Measurements from ENCODE around the gene TIMP1. TPM values are rescaled to one million over a fixed set of nuclear protein-coding genes. Genes with fewer than 3 reads are reported as not detected.
A peak's percentile ranks its signal among the peaks of the same experiment; 100 is the strongest.
"Not testable (repeated sequence)": the region's sequence is repeated elsewhere in the genome, so short reads cannot be mapped to it uniquely, and the experiment has no call there.

The TIMP1 gene
- total RNA-seq, 2 experiments from 2014 or later = 54.9 to 56.0 TPM

- Mint-ChIP-seq H3K4me1 (peaks cover 7% of the 10 kb centered on the region), H3K36me3 (peaks cover 9% of the 10 kb centered on the region), H3K27ac (peak overlapping the region; percentile 58), H3K27me3 (peaks cover 2% of the 10 kb centered on the region), H3K4me3 (no peak overlapping the region), H3K9me3 (peaks cover 5% of the 10 kb centered on the region)
- ATAC-seq (ENCODE audit: low read depth) = no peak
- POLR2A ChIA-PET = interaction anchor here (0.6 to 1.4 kb wide), 2 partner anchors 40 to 363 kb away, joined by 3 read pairs; partner anchors contain the start of gene USP11
- DNase-seq = no peak
These were observed 14.0 kb downstream of the TIMP1 start for GRCh38 chrX:47596256-47596655.

GRCh38 chrX:47597222-47597621, 15.0 kb downstream of the TIMP1 start:
- POLR2A ChIA-PET = interaction anchor here (0.6 kb wide), 1 partner anchor 873 kb away, joined by 3 read pairs; no protein-coding TSS in a partner anchor
- peaks cover 9% of the 10 kb centered on the region for H3K36me3 Mint-ChIP-seq

GRCh38 chrX:47603125-47603524, 20.9 kb downstream of the TIMP1 start:
- H3K27ac Mint-ChIP-seq; DNase-seq; H3K4me1 Mint-ChIP-seq; H3K9me3 Mint-ChIP-seq; H3K4me3 Mint-ChIP-seq; H3K36me3 Mint-ChIP-seq; ATAC-seq (ENCODE audit: low read depth); POLR2A ChIA-PET; H3K27me3 Mint-ChIP-seq: not testable (repeated sequence)

More at GRCh38 chrX:47597222-47597621, 15.0 kb downstream of the TIMP1 start:
- Mint-ChIP-seq H3K27ac (no peak overlapping the region), H3K4me1 (peaks cover 7% of the 10 kb centered on the region), H3K27me3 (peaks cover 2% of the 10 kb centered on the region), H3K9me3 (peaks cover 5% of the 10 kb centered on the region), H3K4me3 (no peak overlapping the region)
- ATAC-seq (ENCODE audit: low read depth) (no peak), DNase-seq (no peak)

GRCh38 chrX:47605024-47605423, 22.8 kb downstream of the TIMP1 start:
- DNase-seq = no peak
- H3K4me1 Mint-ChIP-seq = peaks cover 4% of the 10 kb centered on the region
- no peak for ATAC-seq (ENCODE audit: low read depth)
- H3K4me3 Mint-ChIP-seq = no peak overlapping the region
- no peaks in the 10 kb centered on the region for H3K36me3 Mint-ChIP-seq
- no peak overlapping the region for H3K27ac Mint-ChIP-seq
- H3K27me3 Mint-ChIP-seq = no peaks in the 10 kb centered on the region
- H3K9me3 Mint-ChIP-seq = no peaks in the 10 kb centered on the region
- POLR2A ChIA-PET = no interaction called here

GRCh38 chrX:47607091-47607490, 24.9 kb downstream of the TIMP1 start:
- no peak for ATAC-seq (ENCODE audit: low read depth)
- no peaks in the 10 kb centered on the region for H3K36me3 Mint-ChIP-seq
- peaks cover 4% of the 10 kb centered on the region for H3K4me1 Mint-ChIP-seq
- H3K27ac Mint-ChIP-seq = no peak overlapping the region
- no peaks in the 10 kb centered on the region for H3K27me3 Mint-ChIP-seq
- POLR2A ChIA-PET = no interaction called here
- H3K4me3 Mint-ChIP-seq = no peak overlapping the region
- DNase-seq = no peak
- no peaks in the 10 kb centered on the region for H3K9me3 Mint-ChIP-seq

GRCh38 chrX:47608130-47608810, 26.0 kb downstream of the TIMP1 start:
- ATAC-seq (ENCODE audit: low read depth) (no peak), DNase-seq (no peak)
- POLR2A ChIA-PET = interaction anchor here (0.6 kb wide), 1 partner anchor 46 kb away, joined by 3 read pairs; no protein-coding TSS in a partner anchor
- H3K4me1 Mint-ChIP-seq = peaks cover 4% of the 10 kb centered on the region
- H3K36me3 Mint-ChIP-seq = no peaks in the 10 kb centered on the region
- no peaks in the 10 kb centered on the region for H3K9me3 Mint-ChIP-seq
- no peak overlapping the region for H3K4me3 Mint-ChIP-seq
- no peak overlapping the region for H3K27ac Mint-ChIP-seq
- H3K27me3 Mint-ChIP-seq = no peaks in the 10 kb centered on the region

- peaks cover 4% of the 10 kb centered on the region for H3K4me1 Mint-ChIP-seq
- no peaks in the 10 kb centered on the region for H3K9me3 Mint-ChIP-seq
- H3K36me3 Mint-ChIP-seq = no peaks in the 10 kb centered on the region
- DNase-seq (no peak), ATAC-seq (ENCODE audit: low read depth) (no peak)
- H3K4me3 Mint-ChIP-seq = no peak overlapping the region
- H3K27me3 Mint-ChIP-seq = peaks cover 2% of the 10 kb centered on the region
- H3K27ac Mint-ChIP-seq = no peak overlapping the region
- POLR2A ChIA-PET = no interaction called here
These were observed 28.3 kb downstream of the TIMP1 start for GRCh38 chrX:47610511-47610910.

GRCh38 chrX:47611489-47611888, 29.3 kb downstream of the TIMP1 start:
- DNase-seq (no peak), ATAC-seq (ENCODE audit: low read depth) (no peak)
- no peaks in the 10 kb centered on the region for H3K9me3 Mint-ChIP-seq
- H3K27ac Mint-ChIP-seq = no peak overlapping the region
- H3K4me1 Mint-ChIP-seq = peaks cover 4% of the 10 kb centered on the region
- no peaks in the 10 kb centered on the region for H3K36me3 Mint-ChIP-seq
- peaks cover 2% of the 10 kb centered on the region for H3K27me3 Mint-ChIP-seq
- H3K4me3 Mint-ChIP-seq = no peak overlapping the region
- POLR2A ChIA-PET = no interaction called here

- DNase-seq (no peak), ATAC-seq (ENCODE audit: low read depth) (no peak)
- Mint-ChIP-seq H3K36me3 (no peaks in the 10 kb centered on the region), H3K27ac (no peak overlapping the region), H3K9me3 (no peaks in the 10 kb centered on the region), H3K4me3 (no peak overlapping the region), H3K4me1 (peaks cover 4% of the 10 kb centered on the region), H3K27me3 (peaks cover 3% of the 10 kb centered on the region)
- POLR2A ChIA-PET = no interaction called here
These were observed 29.7 kb downstream of the TIMP1 start for GRCh38 chrX:47611926-47612325.

- Mint-ChIP-seq H3K27me3 (peaks cover 3% of the 10 kb centered on the region), H3K4me3 (no peak overlapping the region), H3K36me3 (no peaks in the 10 kb centered on the region), H3K4me1 (peaks cover 4% of the 10 kb centered on the region), H3K9me3 (no peaks in the 10 kb centered on the region), H3K27ac (no peak overlapping the region)
- POLR2A ChIA-PET = no interaction called here
- DNase-seq (no peak), ATAC-seq (ENCODE audit: low read depth) (no peak)
These were observed 30.2 kb downstream of the TIMP1 start for GRCh38 chrX:47612418-47612817.

GRCh38 chrX:47613082-47613481, 30.8 kb downstream of the TIMP1 start:
- Mint-ChIP-seq H3K9me3 (no peaks in the 10 kb centered on the region), H3K36me3 (no peaks in the 10 kb centered on the region), H3K4me1 (peaks cover 3% of the 10 kb centered on the region), H3K27ac (no peak overlapping the region), H3K27me3 (peaks cover 7% of the 10 kb centered on the region), H3K4me3 (no peak overlapping the region)
- POLR2A ChIA-PET = interaction anchor here (0.7 kb wide), 1 partner anchor 241 kb away, joined by 5 read pairs; no protein-coding TSS in a partner anchor
- no peak for DNase-seq
- ATAC-seq (ENCODE audit: low read depth) = no peak

GRCh38 chrX:47614618-47615017, 32.4 kb downstream of the TIMP1 start:
- POLR2A ChIA-PET = no interaction called here
- no peak for ATAC-seq (ENCODE audit: low read depth)
- no peaks in the 10 kb centered on the region for H3K4me1 Mint-ChIP-seq
- no peaks in the 10 kb centered on the region for H3K9me3 Mint-ChIP-seq
- no peak overlapping the region for H3K4me3 Mint-ChIP-seq
- DNase-seq = no peak
- peaks cover 16% of the 10 kb centered on the region for H3K27me3 Mint-ChIP-seq
- no peaks in the 10 kb centered on the region for H3K36me3 Mint-ChIP-seq
- no peak overlapping the region for H3K27ac Mint-ChIP-seq

- peak overlapping the region; percentile 62 for H3K4me3 Mint-ChIP-seq
- H3K36me3 Mint-ChIP-seq = no peaks in the 10 kb centered on the region
- DNase-seq = no peak
- POLR2A ChIA-PET = no interaction called here
- H3K27ac Mint-ChIP-seq = peak overlapping the region; percentile 60
- no peaks in the 10 kb centered on the region for H3K9me3 Mint-ChIP-seq
- H3K27me3 Mint-ChIP-seq = peaks cover 28% of the 10 kb centered on the region
- H3K4me1 Mint-ChIP-seq = peaks cover 5% of the 10 kb centered on the region
- ATAC-seq (ENCODE audit: low read depth) = no peak
These were observed 36.8 kb downstream of the TIMP1 start for GRCh38 chrX:47618923-47619485.

Measured in activated naive CD8-positive, alpha-beta T cell treated with anti-CD3 and anti-CD28 coated beads, Interleukin-2, amount 10 ng/mL, durations not matched to agents 7 days and 5 days (primary cell).